GM23248 (cell line): Measurements from ENCODE around the gene USP40. TPM values are rescaled to one million over a fixed set of nuclear protein-coding genes. Genes with fewer than 3 reads are reported as not detected.

Experiments used
- DNase-seq: peaks from one replicate; pipeline ENCODE4 v3.0.0-alpha.2; 2015
- H2AFZ ChIP-seq: fragments of 200-600 bp; sonication (generic); 2 replicates; pipeline ENCODE4 v1.6.1; 2016; ENCODE audit warnings: antibody characterized with exemption
- H3F3A ChIP-seq: fragments of 200-600 bp; sonication (generic); 2 replicates; pipeline ENCODE4 v1.6.1; 2016; ENCODE audit warnings: mild to moderate bottlenecking, antibody characterized with exemption, mixed run types; ENCODE audit not compliant: insufficient read depth
- H3K27ac ChIP-seq: fragments of 200-600 bp; sonication (generic); 2 replicates; pipeline ENCODE4 v1.5.1; 2016; ENCODE audit warnings: mild to moderate bottlenecking
- H3K27me3 ChIP-seq: fragments of 200-600 bp; sonication (generic); replicated peaks from 2 replicates; pipeline ENCODE4 v1.6.1; 2016; ENCODE audit warnings: mild to moderate bottlenecking; ENCODE audit not compliant: insufficient read depth
- H3K36me3 ChIP-seq: fragments of 200-600 bp; sonication (generic); 2 replicates; pipeline ENCODE4 v1.6.1; 2016; ENCODE audit warnings: low read depth, mild to moderate bottlenecking
- H3K4me1 ChIP-seq: fragments of 200-600 bp; sonication (generic); 2 replicates; pipeline ENCODE4 v1.6.1; 2016; ENCODE audit warnings: mild to moderate bottlenecking; ENCODE audit not compliant: insufficient read depth
- H3K4me2 ChIP-seq: fragments of 200-600 bp; sonication (generic); one replicate; pipeline ENCODE4 v1.6.1; 2016; ENCODE audit warnings: mild to moderate bottlenecking; ENCODE audit not compliant: unreplicated experiment
- H3K4me3 ChIP-seq: fragments of 200-600 bp; sonication (generic); 2 replicates; pipeline ENCODE4 v1.5.1; 2016; ENCODE audit warnings: mild to moderate bottlenecking
- H3K79me2 ChIP-seq: fragments of 200-600 bp; sonication (generic); 2 replicates; pipeline ENCODE4 v1.6.1; 2016; ENCODE audit warnings: mild to moderate bottlenecking; ENCODE audit not compliant: insufficient read depth
- H3K9ac ChIP-seq: fragments of 200-600 bp; sonication (generic); 2 replicates; pipeline ENCODE4 v1.6.1; 2016; ENCODE audit warnings: mild to moderate bottlenecking
- H3K9me2 ChIP-seq: fragments of 200-600 bp; sonication (generic); 2 replicates; pipeline ENCODE4 v1.6.1; 2016; ENCODE audit warnings: mixed run types, mild to moderate bottlenecking, moderate library complexity; ENCODE audit not compliant: insufficient read depth
- H3K9me3 ChIP-seq: fragments of 200-600 bp; sonication (generic); one replicate; pipeline ENCODE4 v1.6.1; 2017; ENCODE audit warnings: low read depth
- H4K20me1 ChIP-seq: fragments of 200-600 bp; sonication (generic); 2 replicates; pipeline ENCODE4 v1.6.0; 2016; ENCODE audit not compliant: insufficient read depth
- EZH2 ChIP-seq: fragments of 200-600 bp; sonication (generic); IDR thresholded peaks from 2 replicates; pipeline ENCODE4 v1.6.1; 2018; ENCODE audit warnings: antibody characterized with exemption, mild to moderate bottlenecking; ENCODE audit not compliant: insufficient read depth, poor library complexity, severe bottlenecking
- EZH2phosphoT487 ChIP-seq: fragments of 200-600 bp; sonication (generic); IDR thresholded peaks from 2 replicates; pipeline ENCODE4 v1.6.1; 2018; ENCODE audit warnings: antibody characterized with exemption, moderate library complexity, mild to moderate bottlenecking, low read depth; ENCODE audit not compliant: insufficient read depth
- whole genome bisulfite sequencing, 2 experiments: methylation state at CpG; one replicate each; pipeline ENCODE4 v1.1.6; 2015 to 2017; ENCODE audit warnings: low lambda C conversion rate in 2 of 2, low coverage in 1 of 2; ENCODE audit errors: missing lambda C conversion rate in 2 of 2; 5-methylcytosine and 5-hydroxymethylcytosine counted together
- in situ Hi-C: fragments of 300-500 bp; cut with MboI; formaldehyde crosslinking; loops from 2 replicates; pipeline ENCODE4 v1.15.0; 2020
- polyA plus RNA-seq: library from polyadenylated mRNA; unstranded; fragments of >200 nt; fragmentation: Nextera tagmentation; extraction: Ambion mirVana; gene quantifications from 2 replicates; pipeline ENCODE4 v1.2.1, GENCODE V29; 2016
- total RNA-seq: library from RNA; depleted of rRNA; stranded (reverse); fragments of >200 nt; shearing (Covaris generic); gene quantifications from 2 replicates; pipeline ENCODE4 v1.2.3, GENCODE V29; 2014

USP40 gene
- total and polyA plus RNA-seq, 2 experiments from 2014 or later = 25.1 to 31.0 TPM

- no peak overlapping the region for H3K4me2 ChIP-seq
- in situ Hi-C loops = no loop called here
- DNase-seq = peak; percentile 83
- H3K9ac ChIP-seq = no peak overlapping the region
- no peak for TF ChIP-seq EZH2phosphoT487
- no peak for TF ChIP-seq EZH2
- no peaks in the 10 kb centered on the region for H4K20me1 ChIP-seq
- H3K79me2 ChIP-seq = no peaks in the 10 kb centered on the region
- H3K27me3 ChIP-seq = no peaks in the 10 kb centered on the region
- no peaks in the 10 kb centered on the region for H3K9me3 ChIP-seq
- no peaks in the 10 kb centered on the region for H3F3A ChIP-seq
- H3K36me3 ChIP-seq = no peaks in the 10 kb centered on the region
- no peak overlapping the region for H3K27ac ChIP-seq
- no peak overlapping the region for H2AFZ ChIP-seq
- no peaks in the 10 kb centered on the region for H3K9me2 ChIP-seq
- no peak overlapping the region for H3K4me3 ChIP-seq
- WGBS, 2 experiments = 48 to 49% methylated on average over 29 to 31 of the region's 31 CpGs
- H3K4me1 ChIP-seq = no peaks in the 10 kb centered on the region
Observed at GRCh38 chr2:233449081-233449901, 117.3 kb downstream of the USP40 start.

GRCh38 chr2:233448575-233448974 is 118.0 kb downstream of the USP40 start:
- Histone ChIP-seq H3K9me3 (no peaks in the 10 kb centered on the region), H3K27me3 (no peaks in the 10 kb centered on the region), H4K20me1 (no peaks in the 10 kb centered on the region), H3K4me3 (no peak overlapping the region), H3K4me2 (no peak overlapping the region), H2AFZ (no peak overlapping the region), H3K36me3 (no peaks in the 10 kb centered on the region), H3K79me2 (no peaks in the 10 kb centered on the region), H3F3A (no peaks in the 10 kb centered on the region), H3K4me1 (no peaks in the 10 kb centered on the region), H3K27ac (no peak overlapping the region), H3K9ac (no peak overlapping the region), H3K9me2 (no peaks in the 10 kb centered on the region)
- in situ Hi-C loops = no loop called here
- peak; percentile 8 for DNase-seq
- WGBS, 2 experiments = 71 to 72% methylated on average over 4 of the region's 4 CpGs
- no peak for TF ChIP-seq EZH2

- H2AFZ ChIP-seq = no peak overlapping the region
- WGBS, 2 experiments = 79 to 80% methylated on average over 11 of the region's 11 CpGs
- no peaks in the 10 kb centered on the region for H3F3A ChIP-seq
- H3K9me2 ChIP-seq = no peaks in the 10 kb centered on the region
- H3K27ac ChIP-seq = no peak overlapping the region
- no peaks in the 10 kb centered on the region for H3K79me2 ChIP-seq
- no peak for DNase-seq
- in situ Hi-C loops = no loop called here
- no peak for TF ChIP-seq EZH2phosphoT487
- TF ChIP-seq EZH2 = no peak
- H3K27me3 ChIP-seq = no peaks in the 10 kb centered on the region
- no peaks in the 10 kb centered on the region for H3K9me3 ChIP-seq
- H3K4me3 ChIP-seq = no peak overlapping the region
- no peaks in the 10 kb centered on the region for H3K36me3 ChIP-seq
- no peak overlapping the region for H3K4me2 ChIP-seq
- no peaks in the 10 kb centered on the region for H3K4me1 ChIP-seq
- H4K20me1 ChIP-seq = no peaks in the 10 kb centered on the region
- H3K9ac ChIP-seq = no peak overlapping the region
Observed at GRCh38 chr2:233448220-233448559, 118.4 kb downstream of the USP40 start.

- no peaks in the 10 kb centered on the region for H3K36me3 ChIP-seq
- no peaks in the 10 kb centered on the region for H3K9me3 ChIP-seq
- in situ Hi-C loops = no loop called here
Observed at GRCh38 chr2:233447506-233448219, 118.9 kb downstream of the USP40 start.

More at GRCh38 chr2:233447506-233448219, 118.9 kb downstream of the USP40 start:
- DNase-seq = no peak
- WGBS, 2 experiments = 91 to 94% methylated on average over 15 of the region's 15 CpGs
- H3K27ac ChIP-seq = no peak overlapping the region
- no peak overlapping the region for H3K4me2 ChIP-seq
- no peaks in the 10 kb centered on the region for H3K4me1 ChIP-seq
- H3F3A ChIP-seq = no peaks in the 10 kb centered on the region
- H3K9ac ChIP-seq = no peak overlapping the region
- no peaks in the 10 kb centered on the region for H3K79me2 ChIP-seq
- H2AFZ ChIP-seq = no peak overlapping the region
- no peaks in the 10 kb centered on the region for H3K27me3 ChIP-seq
- no peaks in the 10 kb centered on the region for H3K9me2 ChIP-seq
- TF ChIP-seq EZH2 (no peak), EZH2phosphoT487 (no peak)
- no peaks in the 10 kb centered on the region for H4K20me1 ChIP-seq
- no peak overlapping the region for H3K4me3 ChIP-seq
